Activated naive CD8-positive, alpha-beta T cell treated with anti-CD3 and anti-CD28 coated beads, Interleukin-2, amount 50 U/mL, for 24 hours (primary cell): ENCODE results near the gene PLEKHG1.

Experiments
- ATAC-seq: fragments of 150-1000 bp; cut with Tn5 transposase; one replicate; pipeline ENCODE4 v1.10.0; 2021
- DNase-seq: peaks from one replicate; pipeline ENCODE4 v3.0.0; 2021
- H3K27ac Mint-ChIP-seq: one replicate; pipeline ENCODE4 v1.8.0; 2021; ENCODE audit warnings: mild to moderate bottlenecking, mixed read lengths
- H3K27me3 Mint-ChIP-seq: one replicate; pipeline ENCODE4 v1.8.0; 2021; ENCODE audit warnings: mixed read lengths
- H3K36me3 Mint-ChIP-seq: one replicate; pipeline ENCODE4 v1.8.0; 2021; ENCODE audit warnings: low read depth, mixed read lengths
- H3K4me1 Mint-ChIP-seq: one replicate; pipeline ENCODE4 v1.8.0; 2021; ENCODE audit warnings: mixed read lengths
- H3K4me3 Mint-ChIP-seq: one replicate; pipeline ENCODE4 v1.8.0; 2021; ENCODE audit warnings: mild to moderate bottlenecking, moderate library complexity, mixed read lengths
- H3K9me3 Mint-ChIP-seq: one replicate; pipeline ENCODE4 v1.8.0; 2021; ENCODE audit warnings: mixed read lengths

The PLEKHG1 gene

GRCh38 chr6:150620244-150620643, 20.6 kb downstream of the PLEKHG1 start:
- no peak overlapping the region for H3K27ac Mint-ChIP-seq
- no peak for DNase-seq
- ATAC-seq, result no peak
- no peaks in the 10 kb centered on the region for H3K9me3 Mint-ChIP-seq
- H3K27me3 Mint-ChIP-seq, result peaks cover 19% of the 10 kb centered on the region
- peaks cover 32% of the 10 kb centered on the region for H3K4me1 Mint-ChIP-seq
- peaks cover 3% of the 10 kb centered on the region for H3K36me3 Mint-ChIP-seq
- no peak overlapping the region for H3K4me3 Mint-ChIP-seq

GRCh38 chr6:150620763-150621162, 21.1 kb downstream of the PLEKHG1 start:
- H3K4me1 Mint-ChIP-seq, result peaks cover 33% of the 10 kb centered on the region
- H3K27ac Mint-ChIP-seq, result no peak overlapping the region
- DNase-seq, result no peak
- H3K27me3 Mint-ChIP-seq, result peaks cover 19% of the 10 kb centered on the region
- ATAC-seq, result no peak
- H3K4me3 Mint-ChIP-seq, result no peak overlapping the region
- H3K9me3 Mint-ChIP-seq, result no peaks in the 10 kb centered on the region
- H3K36me3 Mint-ChIP-seq, result peaks cover 3% of the 10 kb centered on the region

GRCh38 chr6:150622476-150622875, 22.8 kb downstream of the PLEKHG1 start:
- H3K27ac Mint-ChIP-seq, result peak overlapping the region; percentile 21
- no peak for DNase-seq
- no peaks in the 10 kb centered on the region for H3K9me3 Mint-ChIP-seq
- ATAC-seq, result no peak
- H3K27me3 Mint-ChIP-seq, result peaks cover 20% of the 10 kb centered on the region
- no peak overlapping the region for H3K4me3 Mint-ChIP-seq
- peaks cover 3% of the 10 kb centered on the region for H3K36me3 Mint-ChIP-seq
- peaks cover 31% of the 10 kb centered on the region for H3K4me1 Mint-ChIP-seq

GRCh38 chr6:150622941-150623874, 23.5 kb downstream of the PLEKHG1 start:
- Mint-ChIP-seq H3K4me1 (peaks cover 29% of the 10 kb centered on the region), H3K27ac (peak overlapping the region; percentile 21)

GRCh38 chr6:150624191-150624590, 24.5 kb downstream of the PLEKHG1 start:
- no peaks in the 10 kb centered on the region for H3K9me3 Mint-ChIP-seq
- no peak overlapping the region for H3K4me3 Mint-ChIP-seq
- H3K4me1 Mint-ChIP-seq, result peaks cover 31% of the 10 kb centered on the region
- DNase-seq (no peak), ATAC-seq (no peak)
- H3K36me3 Mint-ChIP-seq, result peaks cover 3% of the 10 kb centered on the region
- peaks cover 17% of the 10 kb centered on the region for H3K27me3 Mint-ChIP-seq
- no peak overlapping the region for H3K27ac Mint-ChIP-seq

More at GRCh38 chr6:150622941-150623874, 23.5 kb downstream of the PLEKHG1 start:
- Mint-ChIP-seq H3K27me3 (peaks cover 18% of the 10 kb centered on the region), H3K4me3 (no peak overlapping the region), H3K36me3 (peaks cover 3% of the 10 kb centered on the region), H3K9me3 (no peaks in the 10 kb centered on the region)
- DNase-seq, result no peak
- peak; percentile 81 for ATAC-seq

- H3K4me3 Mint-ChIP-seq, result no peak overlapping the region
- peaks cover 38% of the 10 kb centered on the region for H3K4me1 Mint-ChIP-seq
- ATAC-seq (no peak), DNase-seq (no peak)
- H3K9me3 Mint-ChIP-seq, result no peaks in the 10 kb centered on the region
- peaks cover 3% of the 10 kb centered on the region for H3K36me3 Mint-ChIP-seq
- H3K27ac Mint-ChIP-seq, result no peak overlapping the region
- peaks cover 14% of the 10 kb centered on the region for H3K27me3 Mint-ChIP-seq
These were observed 26.2 kb downstream of the PLEKHG1 start for GRCh38 chr6:150625927-150626326.

- peaks cover 10% of the 10 kb centered on the region for H3K27me3 Mint-ChIP-seq
- no peak for DNase-seq
- H3K4me1 Mint-ChIP-seq, result peaks cover 46% of the 10 kb centered on the region
- ATAC-seq, result no peak
- no peaks in the 10 kb centered on the region for H3K9me3 Mint-ChIP-seq
- no peak overlapping the region for H3K4me3 Mint-ChIP-seq
- H3K36me3 Mint-ChIP-seq, result peaks cover 3% of the 10 kb centered on the region
- H3K27ac Mint-ChIP-seq, result no peak overlapping the region
These were observed 27.5 kb downstream of the PLEKHG1 start for GRCh38 chr6:150627154-150627553.

- H3K9me3 Mint-ChIP-seq, result no peaks in the 10 kb centered on the region
- H3K36me3 Mint-ChIP-seq, result peaks cover 3% of the 10 kb centered on the region
- no peak overlapping the region for H3K27ac Mint-ChIP-seq
- no peak overlapping the region for H3K4me3 Mint-ChIP-seq
- ATAC-seq, result no peak
- no peak for DNase-seq
- H3K4me1 Mint-ChIP-seq, result peaks cover 47% of the 10 kb centered on the region
- H3K27me3 Mint-ChIP-seq, result peaks cover 10% of the 10 kb centered on the region
These were observed 27.9 kb downstream of the PLEKHG1 start for GRCh38 chr6:150627585-150628025.

- no peak overlapping the region for H3K27ac Mint-ChIP-seq
- no peak overlapping the region for H3K4me3 Mint-ChIP-seq
- no peak for DNase-seq
- ATAC-seq, result no peak
- H3K4me1 Mint-ChIP-seq, result peaks cover 50% of the 10 kb centered on the region
- H3K36me3 Mint-ChIP-seq, result peaks cover 3% of the 10 kb centered on the region
- H3K27me3 Mint-ChIP-seq, result peaks cover 12% of the 10 kb centered on the region
- no peaks in the 10 kb centered on the region for H3K9me3 Mint-ChIP-seq
These were observed 29.2 kb downstream of the PLEKHG1 start for GRCh38 chr6:150628908-150629307.

- ATAC-seq (peak; percentile 85), DNase-seq (peak; percentile 47)
- Mint-ChIP-seq H3K4me3 (peak overlapping the region; percentile 78), H3K36me3 (no peaks in the 10 kb centered on the region), H3K27me3 (peaks cover 17% of the 10 kb centered on the region), H3K4me1 (peaks cover 64% of the 10 kb centered on the region), H3K9me3 (no peaks in the 10 kb centered on the region), H3K27ac (peak overlapping the region; percentile 77)
These were observed 31.7 kb downstream of the PLEKHG1 start for GRCh38 chr6:150631283-150631983.

GRCh38 chr6:150631984-150632642, 32.4 kb downstream of the PLEKHG1 start:
- peaks cover 16% of the 10 kb centered on the region for H3K27me3 Mint-ChIP-seq
- H3K27ac Mint-ChIP-seq, result peak overlapping the region; percentile 77
- H3K4me1 Mint-ChIP-seq, result peaks cover 70% of the 10 kb centered on the region
- ATAC-seq (no peak), DNase-seq (no peak)
- H3K36me3 Mint-ChIP-seq, result no peaks in the 10 kb centered on the region
- peak overlapping the region; percentile 78 for H3K4me3 Mint-ChIP-seq
- H3K9me3 Mint-ChIP-seq, result no peaks in the 10 kb centered on the region

- Mint-ChIP-seq H3K4me3 (peak overlapping the region; percentile 78), H3K36me3 (no peaks in the 10 kb centered on the region), H3K27ac (peak overlapping the region; percentile 77), H3K9me3 (no peaks in the 10 kb centered on the region), H3K4me1 (peaks cover 73% of the 10 kb centered on the region), H3K27me3 (peaks cover 17% of the 10 kb centered on the region)
- DNase-seq, result no peak
- ATAC-seq, result peak; percentile 10
These were observed 33.2 kb downstream of the PLEKHG1 start for GRCh38 chr6:150632785-150633485.

- Mint-ChIP-seq H3K27ac (peak overlapping the region; percentile 77), H3K27me3 (peaks cover 17% of the 10 kb centered on the region), H3K36me3 (no peaks in the 10 kb centered on the region), H3K9me3 (no peaks in the 10 kb centered on the region), H3K4me1 (peaks cover 73% of the 10 kb centered on the region), H3K4me3 (peak overlapping the region; percentile 78)
- ATAC-seq (peak; percentile 20), DNase-seq (no peak)
These were observed 33.8 kb downstream of the PLEKHG1 start for GRCh38 chr6:150633486-150633834.
